Measurements from ENCODE around the gene TUBB6.

DNA sequence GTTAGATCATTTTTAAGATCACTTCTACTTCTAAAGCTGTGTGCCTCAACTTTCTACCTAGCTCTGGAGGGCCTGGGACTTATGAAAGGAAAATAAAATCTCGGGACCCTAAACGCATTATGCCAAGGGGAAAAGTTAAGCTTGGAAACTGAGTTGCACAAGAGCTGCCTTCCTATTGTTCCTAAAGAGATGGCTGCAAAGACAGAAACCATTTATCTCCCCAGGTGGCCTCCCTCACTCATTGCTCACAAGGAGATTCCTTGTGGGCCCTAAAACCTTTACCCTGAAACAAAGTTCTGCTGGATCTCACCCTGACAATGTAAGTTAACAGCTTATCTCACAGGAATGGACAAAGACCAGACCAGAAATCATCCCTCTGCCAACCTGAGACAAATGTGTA, 26.8 kb downstream of the TUBB6 start:
- no peak for TF ChIP-seq CTCF (conservative IDR thresholded peaks at IDR 0.05; ENCODE audit: low read depth, low read length)
- no peak for TF ChIP-seq EZH2 (IDR thresholded peaks at IDR 0.05; ENCODE audit: borderline replicate concordance, low read depth, low read length, poor library complexity, severe bottlenecking)

Data from A673 (cell line).